Fibroblast of pulmonary artery (primary cell): ENCODE data around the gene KRT86.

Source experiments
- DNase-seq: peaks from one replicate; pipeline ENCODE4 v3.0.0-alpha.2; 2010; ENCODE audit warnings: low read depth
- H3K4me3 ChIP-seq: replicated peaks from 2 replicates; pipeline ENCODE4 v1.5.1; 2011; ENCODE audit warnings: low read depth, mild to moderate bottlenecking, control low read depth, low read length, moderate library complexity
- TF ChIP-seq, protein P1 (sequence below): IDR thresholded peaks from 2 replicates; pipeline ENCODE4 v1.5.1; 2011; ENCODE audit warnings: mild to moderate bottlenecking, control low read depth, low read length, inconsistent platforms; ENCODE audit errors: missing control alignments

KRT86 gene

DNA sequence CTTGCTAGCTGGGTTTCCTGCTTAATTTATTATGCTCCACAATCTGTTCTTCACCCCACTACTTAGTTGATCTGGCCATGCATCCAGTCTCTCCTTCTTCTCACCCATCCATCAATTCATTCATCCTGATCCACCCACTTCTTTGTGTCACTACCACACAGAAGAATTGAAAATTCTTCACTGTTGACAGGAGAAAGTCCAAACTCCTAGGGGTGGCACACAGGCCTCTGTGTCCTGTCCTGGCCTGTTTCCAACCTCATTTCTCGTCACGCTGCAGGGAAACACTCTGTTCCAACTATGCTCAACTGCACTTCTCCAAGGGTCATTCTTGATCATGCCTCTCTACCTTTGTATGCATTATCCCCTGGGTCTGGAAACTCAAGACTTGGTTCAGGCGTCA lies 57.4 kb downstream of the KRT86 start:
- no peak overlapping the region for H3K4me3 ChIP-seq
- DNase-seq: no peak
- TF ChIP-seq, protein P1, sequence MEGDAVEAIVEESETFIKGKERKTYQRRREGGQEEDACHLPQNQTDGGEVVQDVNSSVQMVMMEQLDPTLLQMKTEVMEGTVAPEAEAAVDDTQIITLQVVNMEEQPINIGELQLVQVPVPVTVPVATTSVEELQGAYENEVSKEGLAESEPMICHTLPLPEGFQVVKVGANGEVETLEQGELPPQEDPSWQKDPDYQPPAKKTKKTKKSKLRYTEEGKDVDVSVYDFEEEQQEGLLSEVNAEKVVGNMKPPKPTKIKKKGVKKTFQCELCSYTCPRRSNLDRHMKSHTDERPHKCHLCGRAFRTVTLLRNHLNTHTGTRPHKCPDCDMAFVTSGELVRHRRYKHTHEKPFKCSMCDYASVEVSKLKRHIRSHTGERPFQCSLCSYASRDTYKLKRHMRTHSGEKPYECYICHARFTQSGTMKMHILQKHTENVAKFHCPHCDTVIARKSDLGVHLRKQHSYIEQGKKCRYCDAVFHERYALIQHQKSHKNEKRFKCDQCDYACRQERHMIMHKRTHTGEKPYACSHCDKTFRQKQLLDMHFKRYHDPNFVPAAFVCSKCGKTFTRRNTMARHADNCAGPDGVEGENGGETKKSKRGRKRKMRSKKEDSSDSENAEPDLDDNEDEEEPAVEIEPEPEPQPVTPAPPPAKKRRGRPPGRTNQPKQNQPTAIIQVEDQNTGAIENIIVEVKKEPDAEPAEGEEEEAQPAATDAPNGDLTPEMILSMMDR: no peak

DNA sequence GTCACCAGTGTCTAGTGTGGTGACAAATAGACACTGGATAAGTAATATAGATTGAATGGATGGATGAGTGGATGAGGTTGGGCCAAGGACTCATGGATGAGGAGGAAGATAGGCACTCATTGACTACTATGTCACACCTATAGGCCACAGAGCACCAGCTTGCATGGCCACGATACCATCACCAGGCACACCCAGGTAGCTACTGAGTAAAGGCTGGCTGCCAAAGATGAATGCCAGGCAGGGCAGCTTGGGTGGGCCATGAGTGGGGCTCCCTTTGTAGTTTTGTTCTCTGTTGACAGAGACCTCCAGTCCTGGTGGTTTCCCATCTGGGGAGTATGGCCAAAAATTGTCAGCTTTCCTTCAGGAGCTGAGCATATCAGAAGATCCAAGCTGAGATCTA lies 57.9 kb downstream of the KRT86 start:
- no peak for DNase-seq
- no peak overlapping the region for H3K4me3 ChIP-seq
- TF ChIP-seq, protein P1: no peak

DNA sequence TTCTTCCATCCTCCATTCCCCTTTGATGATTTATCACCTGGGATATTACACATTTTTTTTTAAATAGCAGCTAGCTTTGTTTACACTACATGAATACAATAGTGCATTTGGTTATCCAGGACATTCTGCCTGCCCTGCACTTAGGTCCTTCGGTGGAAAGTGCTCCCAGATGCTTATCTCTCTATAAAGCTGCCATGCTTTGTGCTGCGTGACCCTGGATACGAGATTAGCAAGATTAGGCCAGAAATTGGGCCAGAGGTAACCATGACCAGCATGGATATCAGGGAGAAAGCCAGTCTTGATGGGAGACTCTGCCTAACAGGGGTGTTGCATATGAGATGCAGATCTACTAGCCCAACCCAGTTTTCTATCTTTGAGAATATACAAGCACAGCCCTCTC lies 58.9 kb downstream of the KRT86 start:
- DNase-seq: no peak
- no peak overlapping the region for H3K4me3 ChIP-seq
- TF ChIP-seq, protein P1: no peak

DNA sequence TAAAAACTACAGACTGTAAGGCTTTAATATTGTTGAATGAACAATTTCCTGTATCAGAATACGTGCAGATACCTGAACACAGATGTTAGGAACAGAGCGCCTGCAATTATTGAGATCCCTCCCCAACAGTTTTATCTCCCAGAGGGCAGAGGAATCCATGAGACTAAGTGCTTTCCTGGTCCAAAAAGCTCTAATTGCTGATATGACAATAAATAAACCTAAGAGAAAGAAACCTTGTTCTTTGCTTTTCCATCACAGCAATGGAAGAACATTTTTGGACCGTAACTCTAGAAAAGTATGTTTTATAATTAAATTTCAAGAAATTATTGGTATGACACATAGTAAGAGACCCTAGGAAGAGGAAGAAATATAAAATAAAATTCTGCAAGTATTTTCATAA lies 59.7 kb downstream of the KRT86 start:
- TF ChIP-seq, protein P1: no peak
- no peak overlapping the region for H3K4me3 ChIP-seq
- DNase-seq: no peak

DNA sequence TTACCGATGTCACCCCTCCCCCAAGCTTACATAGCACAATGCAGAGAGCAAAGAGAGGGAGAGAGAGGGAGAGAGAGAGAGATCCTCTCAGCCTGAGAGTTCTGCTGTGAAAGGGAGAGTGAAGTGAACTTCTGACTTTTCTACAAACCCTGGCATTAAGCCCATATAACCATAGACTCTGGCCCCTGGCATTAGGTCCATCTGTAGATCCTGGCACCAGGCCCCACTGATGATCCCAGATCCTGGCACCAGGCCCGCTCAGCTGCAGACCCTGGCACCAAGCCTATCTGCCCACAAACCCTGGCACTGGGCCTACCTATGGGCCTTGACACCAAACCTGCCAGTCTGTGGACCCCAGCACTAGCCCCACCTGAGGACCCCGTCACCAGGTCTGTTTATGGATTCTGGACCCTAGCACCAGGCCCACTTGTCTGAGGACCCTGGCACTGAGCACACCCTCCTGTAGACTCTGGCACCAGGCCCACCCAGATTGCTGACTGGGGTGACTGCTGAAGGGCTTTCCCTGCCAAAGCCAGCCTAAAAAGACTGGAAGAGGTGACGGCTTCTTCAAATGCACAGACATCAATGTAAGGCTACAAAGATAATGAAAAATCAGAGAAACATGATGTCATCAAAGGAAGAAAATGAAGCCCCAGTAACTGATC lies 61.3 kb downstream of the KRT86 start:
- H3K4me3 ChIP-seq: no peak overlapping the region
- no peak for DNase-seq
- TF ChIP-seq, protein P1: no peak

DNA sequence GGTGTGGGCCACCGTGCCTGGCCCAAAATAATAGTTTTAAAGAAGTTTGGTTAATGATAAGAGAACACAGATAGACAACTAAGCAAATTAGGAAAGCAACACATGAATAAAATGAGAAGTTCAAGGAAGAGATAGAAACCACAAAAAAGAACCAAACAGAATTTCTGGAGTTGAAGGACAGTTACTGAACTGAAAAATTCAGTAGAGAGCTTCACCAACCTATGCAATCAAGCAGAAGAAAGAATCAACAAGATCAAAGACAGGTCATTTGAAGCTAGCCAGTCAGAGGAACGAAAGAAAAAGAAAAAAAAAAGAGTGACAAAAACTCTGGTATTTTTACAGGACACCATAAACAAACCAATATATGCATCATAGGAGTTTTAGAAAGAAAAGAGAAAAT lies 62.2 kb downstream of the KRT86 start:
- no peak for DNase-seq
- TF ChIP-seq, protein P1: no peak
- H3K4me3 ChIP-seq: no peak overlapping the region

DNA sequence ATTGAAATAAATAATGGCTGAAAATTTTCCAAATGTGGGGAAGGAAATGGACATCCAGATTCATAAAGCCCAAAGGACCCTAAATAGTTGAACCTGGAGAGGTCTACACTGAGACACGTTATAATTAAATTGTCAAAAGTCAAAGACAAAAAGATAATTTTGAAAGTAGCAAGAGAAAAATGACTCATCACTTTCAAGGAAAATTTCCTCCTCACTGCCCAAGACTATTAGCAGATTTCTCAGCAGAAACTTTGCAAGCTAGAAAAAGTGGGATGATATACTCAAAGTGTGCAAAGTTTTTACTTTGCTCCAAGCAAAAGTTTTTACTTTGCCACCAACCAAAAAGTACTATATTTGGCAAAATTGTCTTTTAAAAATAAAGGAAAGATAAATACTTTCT lies 62.6 kb downstream of the KRT86 start:
- DNase-seq: no peak
- TF ChIP-seq, protein P1: no peak

More for the DNA sequence above, 62.6 kb downstream of the KRT86 start:
- no peak overlapping the region for H3K4me3 ChIP-seq
